ENCODE data around the gene DCPS. TPM values are rescaled to one million over a fixed set of nuclear protein-coding genes. Genes with fewer than 3 reads are reported as not detected.
A peak's percentile ranks its signal among the peaks of the same experiment; 100 is the strongest.
"Not testable (repeated sequence)": the region's sequence is repeated elsewhere in the genome, so short reads cannot be mapped to it uniquely, and the experiment has no call there.

DCPS gene
- total RNA-seq, 1 donor from 2014 or later, result 11.3 TPM

GRCh38 chr11:126345759-126346585 lies 42.1 kb downstream of the DCPS start:
- H3K36me3 ChIP-seq (ENCODE audit: insufficient read depth, low read length), result no peaks in the 10 kb centered on the region
- H3K4me1 ChIP-seq (ENCODE audit: insufficient read depth, low read length), result peaks cover 31% of the 10 kb centered on the region
- no peaks in the 10 kb centered on the region for H3K9me3 ChIP-seq (ENCODE audit: insufficient read depth, low read depth, low read length)
- H2AFZ ChIP-seq (ENCODE audit: low read depth, low read length), result no peak overlapping the region
- peaks cover 10% of the 10 kb centered on the region for H4K20me1 ChIP-seq (ENCODE audit: insufficient read depth, low read length)
- peak overlapping the region; percentile 59 for H3K27ac ChIP-seq (ENCODE audit: low read depth, low read length)
- TF ChIP-seq EZH2 (IDR thresholded peaks at IDR 0.05; ENCODE audit: insufficient read depth, low read length), result no peak
- no peak for TF ChIP-seq CTCF (IDR thresholded peaks at IDR 0.05; ENCODE audit: insufficient read depth, low read depth, low read length)
- peaks cover 16% of the 10 kb centered on the region for H3K79me2 ChIP-seq (ENCODE audit: insufficient read depth, low read length)
- Mint-ChIP-seq H3K27ac (ENCODE audit: unreplicated experiment) (peak overlapping the region; percentile 69), H3K27me3 (ENCODE audit: low read depth, unreplicated experiment) (no peaks in the 10 kb centered on the region), H3K4me3 (ENCODE audit: unreplicated experiment) (no peak overlapping the region), H3K4me1 (ENCODE audit: low read depth, unreplicated experiment) (peaks cover 25% of the 10 kb centered on the region), H3K9me3 (ENCODE audit: unreplicated experiment) (no peaks in the 10 kb centered on the region), H3K36me3 (ENCODE audit: low read depth, unreplicated experiment) (peaks cover 9% of the 10 kb centered on the region)
- no peaks in the 10 kb centered on the region for H3K27me3 ChIP-seq (ENCODE audit: insufficient read depth, low read length)
- DNase-seq (ENCODE audit: low read depth) (peak; percentile 79), FAIRE-seq (no peak)
- H3K9ac ChIP-seq (ENCODE audit: low read length), result peak overlapping the region; percentile 45
- H3K4me3 ChIP-seq (ENCODE audit: insufficient read depth, low read depth, low read length), result no peak overlapping the region
- H3K4me2 ChIP-seq (ENCODE audit: low read length), result peak overlapping the region; percentile 26

- Histone ChIP-seq H3K27me3 (ENCODE audit: insufficient read depth, low read length) (no peaks in the 10 kb centered on the region), H2AFZ (ENCODE audit: low read depth, low read length) (no peak overlapping the region), H3K36me3 (ENCODE audit: insufficient read depth, low read length) (no peaks in the 10 kb centered on the region), H3K27ac (ENCODE audit: low read depth, low read length) (peak overlapping the region; percentile 59), H3K4me3 (ENCODE audit: insufficient read depth, low read depth, low read length) (no peak overlapping the region), H3K9ac (ENCODE audit: low read length) (peak overlapping the region; percentile 45), H3K9me3 (ENCODE audit: insufficient read depth, low read depth, low read length) (no peaks in the 10 kb centered on the region), H4K20me1 (ENCODE audit: insufficient read depth, low read length) (peaks cover 10% of the 10 kb centered on the region), H3K4me2 (ENCODE audit: low read length) (peak overlapping the region; percentile 26), H3K4me1 (ENCODE audit: insufficient read depth, low read length) (peaks cover 25% of the 10 kb centered on the region), H3K79me2 (ENCODE audit: insufficient read depth, low read length) (peaks cover 20% of the 10 kb centered on the region)
- H3K27ac Mint-ChIP-seq (ENCODE audit: unreplicated experiment), result peak overlapping the region; percentile 69
- peaks cover 19% of the 10 kb centered on the region for H3K4me1 Mint-ChIP-seq (ENCODE audit: low read depth, unreplicated experiment)
- H3K4me3 Mint-ChIP-seq (ENCODE audit: unreplicated experiment), result no peak overlapping the region
- DNase-seq (ENCODE audit: low read depth) (no peak), FAIRE-seq (no peak)
- H3K27me3 Mint-ChIP-seq (ENCODE audit: low read depth, unreplicated experiment), result no peaks in the 10 kb centered on the region
- peaks cover 9% of the 10 kb centered on the region for H3K36me3 Mint-ChIP-seq (ENCODE audit: low read depth, unreplicated experiment)
- TF ChIP-seq CTCF (IDR thresholded peaks at IDR 0.05; ENCODE audit: insufficient read depth, low read depth, low read length), result no peak
- no peak for TF ChIP-seq EZH2 (IDR thresholded peaks at IDR 0.05; ENCODE audit: insufficient read depth, low read length)
- no peaks in the 10 kb centered on the region for H3K9me3 Mint-ChIP-seq (ENCODE audit: unreplicated experiment)
These were observed 42.7 kb downstream of the DCPS start for GRCh38 chr11:126346586-126346940.

DNA sequence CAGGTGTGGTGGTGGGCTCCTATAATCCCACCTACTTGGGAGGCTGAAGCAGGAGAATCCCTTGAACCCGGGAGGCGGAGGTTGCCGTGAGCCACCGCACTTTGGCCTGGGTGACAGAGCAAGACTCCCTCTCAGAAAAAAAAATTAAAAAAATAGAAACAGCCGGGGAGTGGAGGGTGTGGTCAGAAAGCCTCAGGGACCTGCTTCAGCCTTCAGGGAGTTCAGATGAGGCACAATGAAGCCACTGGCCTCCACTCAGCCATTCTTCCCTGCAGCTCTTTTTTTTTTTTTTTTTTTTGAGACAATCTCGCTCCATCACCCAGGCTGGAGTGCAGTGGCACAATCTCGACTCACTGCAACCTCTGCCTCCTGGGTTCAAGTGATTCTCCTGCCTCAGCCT lies 43.1 kb downstream of the DCPS start:
- H3K9me3 Mint-ChIP-seq (ENCODE audit: unreplicated experiment); H3K4me3 Mint-ChIP-seq (ENCODE audit: unreplicated experiment); H2AFZ ChIP-seq (ENCODE audit: low read depth, low read length); H3K4me3 ChIP-seq (ENCODE audit: insufficient read depth, low read depth, low read length); FAIRE-seq; H3K36me3 Mint-ChIP-seq (ENCODE audit: low read depth, unreplicated experiment); H3K9me3 ChIP-seq (ENCODE audit: insufficient read depth, low read depth, low read length); H3K27ac Mint-ChIP-seq (ENCODE audit: unreplicated experiment); H3K4me2 ChIP-seq (ENCODE audit: low read length); H3K36me3 ChIP-seq (ENCODE audit: insufficient read depth, low read length); H3K9ac ChIP-seq (ENCODE audit: low read length); H3K27ac ChIP-seq (ENCODE audit: low read depth, low read length); DNase-seq (ENCODE audit: low read depth); H3K27me3 ChIP-seq (ENCODE audit: insufficient read depth, low read length); H3K27me3 Mint-ChIP-seq (ENCODE audit: low read depth, unreplicated experiment): not testable (repeated sequence)
- H4K20me1 ChIP-seq (ENCODE audit: insufficient read depth, low read length), result peaks cover 10% of the 10 kb centered on the region
- peaks cover 22% of the 10 kb centered on the region for H3K79me2 ChIP-seq (ENCODE audit: insufficient read depth, low read length)
- H3K4me1 Mint-ChIP-seq (ENCODE audit: low read depth, unreplicated experiment), result peaks cover 16% of the 10 kb centered on the region
- peaks cover 21% of the 10 kb centered on the region for H3K4me1 ChIP-seq (ENCODE audit: insufficient read depth, low read length)

Measured in astrocyte (in vitro differentiated cells and primary cell).